IMR-90 (cell line): ENCODE data around the gene ETS1. TPM values are rescaled to one million over a fixed set of nuclear protein-coding genes. Genes with fewer than 3 reads are reported as not detected.

Experiments used
- ATAC-seq: fragments of 200-7000 bp; cut with Tn5 transposase; 2 replicates; pipeline ENCODE4 v1.9.1; 2020; ENCODE audit warnings: low read depth, mild to moderate bottlenecking, moderate library complexity
- BruUV-seq: library from RNA; stranded (reverse); fragments of 400-500 nt; replicated peaks from 2 replicates; lab custom pipeline; 2021; lab: Mats Ljungman, UMichigan
- CTCF ChIA-PET: fragments of 300-600 bp; formaldehyde crosslinking; extraction: SDS; loops from one replicate; lab custom pipeline; 2021; ENCODE audit warnings: antibody characterized with exemption; lab: Yijun Ruan, JAX
- POLR2A ChIA-PET: fragments of 300-600 bp; sonication (Branson Sonifier 250); formaldehyde crosslinking; loops from one replicate; lab custom pipeline; 2022; ENCODE audit warnings: antibody characterized with exemption; ENCODE audit not compliant: unreplicated experiment; lab: Charles Lee
- DNase-seq: peaks from one replicate; pipeline ENCODE4 v3.0.0; 2013
- H2AFZ ChIP-seq: replicated peaks from 2 replicates; pipeline ENCODE3; 2013; ENCODE audit warnings: low read length, mild to moderate bottlenecking; ENCODE audit not compliant: poor library complexity
- H2AK5ac ChIP-seq: 2 replicates; pipeline ENCODE4 v1.6.1; 2013; ENCODE audit warnings: low read depth, low read length, inconsistent platforms
- H2AK9ac ChIP-seq: replicated peaks from 2 replicates; pipeline ENCODE3; 2013; ENCODE audit warnings: mild to moderate bottlenecking, low read depth, low read length, moderate library complexity; ENCODE audit not compliant: poor library complexity
- H2BK120ac ChIP-seq: 2 replicates; pipeline ENCODE4 v1.6.1; 2013; ENCODE audit warnings: low read depth, low read length, inconsistent platforms
- H2BK15ac ChIP-seq: 3 replicates; pipeline ENCODE4 v1.6.1; 2013; ENCODE audit warnings: low read depth, low read length, inconsistent platforms
- H2BK20ac ChIP-seq: 2 replicates; pipeline ENCODE4 v1.6.1; 2013; ENCODE audit warnings: low read depth, mild to moderate bottlenecking, inconsistent platforms, low read length, moderate library complexity
- H2BK5ac ChIP-seq: 2 replicates; pipeline ENCODE4 v1.6.1; 2013; ENCODE audit warnings: mild to moderate bottlenecking, low read depth, low read length, inconsistent platforms; ENCODE audit not compliant: poor library complexity, severe bottlenecking
- H3K14ac ChIP-seq: replicated peaks from 2 replicates; pipeline ENCODE4 v1.6.1; 2013; ENCODE audit warnings: low read depth, low read length, inconsistent platforms
- H3K18ac ChIP-seq: 2 replicates; pipeline ENCODE4 v1.6.1; 2013; ENCODE audit warnings: low read depth, low read length, control low read depth
- H3K23ac ChIP-seq: 2 replicates; pipeline ENCODE4 v1.6.1; 2013; ENCODE audit warnings: low read depth, low read length, inconsistent platforms
- H3K27ac ChIP-seq: 2 replicates; pipeline ENCODE4 v1.5.1; 2013; ENCODE audit warnings: mild to moderate bottlenecking, control low read depth, low read length; ENCODE audit not compliant: insufficient read depth
- H3K27me3 ChIP-seq: 2 replicates; pipeline ENCODE4 v1.6.1; 2013; ENCODE audit warnings: low read length; ENCODE audit not compliant: control insufficient read depth, insufficient read depth
- H3K36me3 ChIP-seq: 2 replicates; pipeline ENCODE4 v1.6.1; 2013; ENCODE audit warnings: low read length, mixed read lengths; ENCODE audit not compliant: control insufficient read depth, insufficient read depth
- H3K4ac ChIP-seq: 2 replicates; pipeline ENCODE4 v1.6.1; 2013; ENCODE audit warnings: low read depth, low read length, inconsistent platforms
- H3K4me1 ChIP-seq: 2 replicates; pipeline ENCODE4 v1.6.1; 2013; ENCODE audit warnings: low read length, mixed read lengths; ENCODE audit not compliant: control insufficient read depth, insufficient read depth
- H3K4me2 ChIP-seq: 2 replicates; pipeline ENCODE4 v1.6.1; 2013; ENCODE audit warnings: low read depth, mild to moderate bottlenecking, control low read depth, low read length, moderate library complexity
- H3K4me3 ChIP-seq: 2 replicates; pipeline ENCODE4 v1.5.1; 2013; ENCODE audit warnings: low read depth, mild to moderate bottlenecking, control low read depth, low read length, moderate library complexity; ENCODE audit not compliant: insufficient read depth
- H3K56ac ChIP-seq: 2 replicates; pipeline ENCODE4 v1.6.1; 2013; ENCODE audit warnings: low read length, inconsistent platforms; ENCODE audit not compliant: insufficient read depth; ENCODE audit errors: extremely low read depth
- H3K79me1 ChIP-seq, 2 experiments: 2 replicates each; pipeline ENCODE4 v1.6.1; 2013; ENCODE audit warnings: low read length in 2 of 2, inconsistent platforms in 1 of 2, low read depth in 1 of 2
- H3K9ac ChIP-seq: 2 replicates; pipeline ENCODE4 v1.6.1; 2013; ENCODE audit warnings: low read depth, low read length, control low read depth
- H3K9me1 ChIP-seq: 2 replicates; pipeline ENCODE4 v1.6.1; 2013; ENCODE audit warnings: low read length, inconsistent platforms; ENCODE audit not compliant: insufficient read depth
- H3K9me3 ChIP-seq: 2 replicates; pipeline ENCODE4 v1.6.1; 2013; ENCODE audit warnings: low read length; ENCODE audit not compliant: control insufficient read depth, insufficient read depth
- H4K20me1 ChIP-seq: 2 replicates; pipeline ENCODE4 v1.6.1; 2013; ENCODE audit warnings: low read length, inconsistent platforms; ENCODE audit not compliant: insufficient read depth
- H4K5ac ChIP-seq: 2 replicates; pipeline ENCODE4 v1.6.1; 2013; ENCODE audit warnings: mild to moderate bottlenecking, low read depth, low read length, control low read depth
- H4K8ac ChIP-seq, 2 experiments: 2 replicates each; pipeline ENCODE4 v1.6.1; 2013; ENCODE audit warnings: low read depth in 2 of 2, low read length in 2 of 2, control low read depth in 1 of 2, inconsistent platforms in 1 of 2
- H4K91ac ChIP-seq: 2 replicates; pipeline ENCODE4 v1.6.1; 2013; ENCODE audit warnings: low read depth, low read length, inconsistent platforms; ENCODE audit not compliant: insufficient read depth
- BHLHE40 ChIP-seq: fragments of 150-350 bp; IDR thresholded peaks from 2 replicates; pipeline ENCODE4 v1.6.1; 2016; ENCODE audit warnings: mild to moderate bottlenecking, low read depth, low read length
- CEBPB ChIP-seq: IDR thresholded peaks from 2 replicates; pipeline ENCODE4 v1.6.1; 2012; ENCODE audit warnings: low read depth, low read length, improper control_type of control experiment
- CHD1 ChIP-seq: IDR thresholded peaks from 2 replicates; pipeline ENCODE4 v1.6.1; 2012; ENCODE audit warnings: low read depth, low read length, improper control_type of control experiment
- CTCF ChIP-seq: conservative IDR thresholded peaks from 2 replicates; pipeline ENCODE4 v1.5.1; 2012; ENCODE audit warnings: mild to moderate bottlenecking, low read depth, low read length, improper control_type of control experiment
- ELK1 ChIP-seq: fragments of 150-350 bp; IDR thresholded peaks from 2 replicates; pipeline ENCODE4 v1.6.1; 2016; ENCODE audit warnings: low read depth, mild to moderate bottlenecking, low read length, moderate library complexity, borderline replicate concordance
- FOS ChIP-seq: fragments of 150-350 bp; IDR thresholded peaks from 2 replicates; pipeline ENCODE4 v1.6.1; 2016; ENCODE audit warnings: low read depth, low read length
- MAFK ChIP-seq: IDR thresholded peaks from 2 replicates; pipeline ENCODE4 v1.6.1; 2012; ENCODE audit warnings: low read depth, low read length, improper control_type of control experiment
- MAZ ChIP-seq: IDR thresholded peaks from 2 replicates; pipeline ENCODE4 v1.6.1; 2012; ENCODE audit warnings: low read depth, mild to moderate bottlenecking, low read length, improper control_type of control experiment, moderate library complexity, borderline replicate concordance
- MXI1 ChIP-seq: IDR thresholded peaks from 2 replicates; pipeline ENCODE4 v1.6.1; 2012; ENCODE audit warnings: low read depth, mild to moderate bottlenecking, low read length, moderate library complexity, borderline replicate concordance
- NFE2L2 ChIP-seq: fragments of 150-350 bp; IDR thresholded peaks from 2 replicates; pipeline ENCODE4 v1.6.1; 2016; ENCODE audit warnings: low read depth, mild to moderate bottlenecking, low read length
- POLR2A ChIP-seq: IDR thresholded peaks from 2 replicates; pipeline ENCODE4 v1.6.1; 2012; ENCODE audit warnings: mild to moderate bottlenecking, low read depth, low read length
- RAD21 ChIP-seq: IDR thresholded peaks from 2 replicates; pipeline ENCODE4 v1.6.1; 2012; ENCODE audit warnings: low read length, improper control_type of control experiment
- RCOR1 ChIP-seq: IDR thresholded peaks from 2 replicates; pipeline ENCODE4 v1.6.1; 2012; ENCODE audit warnings: mild to moderate bottlenecking, low read length, improper control_type of control experiment; ENCODE audit not compliant: insufficient replicate concordance
- RFX5 ChIP-seq: IDR thresholded peaks from 2 replicates; pipeline ENCODE4 v1.8.0; 2012; ENCODE audit warnings: low read depth, mild to moderate bottlenecking, low read length, moderate library complexity
- SMC3 ChIP-seq: fragments of 150-350 bp; IDR thresholded peaks from 2 replicates; pipeline ENCODE4 v1.6.1; 2016; ENCODE audit warnings: low read depth, mild to moderate bottlenecking, antibody characterized with exemption, low read length, moderate library complexity
- USF2 ChIP-seq: fragments of 150-350 bp; IDR thresholded peaks from 2 replicates; pipeline ENCODE4 v1.6.1; 2017; ENCODE audit warnings: mild to moderate bottlenecking, antibody characterized with exemption, low read length, low read depth
- WGBS, 2 experiments: methylation state at CpG; one replicate each; pipeline versions ENCODE4 v1.1.5 to v1.1.7; 2013; ENCODE audit warnings: missing lambda C conversion rate in 2 of 2; ENCODE audit not compliant: insufficient read length in 1 of 2; ENCODE audit errors: extremely low coverage in 2 of 2; 5-methylcytosine and 5-hydroxymethylcytosine counted together
- dilution Hi-C: fragments of 300-500 bp; cut with HindIII; formaldehyde crosslinking; loops from one replicate; pipeline ENCODE4 v1.14.3; 2018; ENCODE audit warnings: low sequenced_read_pairs; ENCODE audit not compliant: unreplicated experiment
- in situ Hi-C: fragments of 300-500 bp; cut with MboI; formaldehyde crosslinking; loops from 3 replicates; pipeline ENCODE4 v1.14.3; 2019; ENCODE audit warnings: low sequenced_read_pairs, inconsistent platforms, mixed read lengths
- intact Hi-C: fragments of 100-400 bp; cut with micrococcal nuclease; formaldehyde crosslinking; loops from 2 replicates; pipeline ENCODE4 v1.10.0; 2022
- polyA plus RNA-seq, 3 experiments: library from polyadenylated mRNA; depleted of rRNA; stranded (reverse); fragments of >200 nt; gene quantifications; 2 replicates each; pipeline ENCODE4 v1.2.3, GENCODE V29; 2012; ENCODE audit warnings: low replicate concordance in 1 of 3
- total RNA-seq: library from RNA; depleted of rRNA; stranded (reverse); fragments of >200 nt; gene quantifications from 2 replicates; pipeline ENCODE4 v1.2.3, GENCODE V29; 2012

The ETS1 gene
- total and polyA plus RNA-seq, 2 of the 4 experiments (the other 2 are of a cell fraction) = 41.2 to 56.3 TPM

- Histone ChIP-seq H2BK20ac (no peak overlapping the region), H2AK9ac (no peak overlapping the region), H3K4me2 (no peak overlapping the region), H3K56ac (no peak overlapping the region), H3K23ac (no peak overlapping the region), H2BK15ac (no peak overlapping the region), H3K9me3 (no peaks in the 10 kb centered on the region), H4K91ac (no peak overlapping the region), H3K9ac (no peak overlapping the region), H4K20me1 (no peaks in the 10 kb centered on the region), H3K4me3 (no peak overlapping the region), H3K27ac (no peak overlapping the region), H4K5ac (no peak overlapping the region), H3K4me1 (peaks cover 22% of the 10 kb centered on the region), H2BK5ac (no peak overlapping the region), H3K36me3 (peaks cover 19% of the 10 kb centered on the region), H2BK120ac (no peak overlapping the region), H3K79me1 (peaks cover 28 to 54% of the 10 kb centered on the region in 2 experiments), H3K27me3 (no peaks in the 10 kb centered on the region), H2AK5ac (peak overlapping the region; percentile 17; the same call in 1 of the 2 replicates), H3K9me1 (peaks cover 33% of the 10 kb centered on the region), H3K14ac (no peak overlapping the region), H3K18ac (no peak overlapping the region), H2AFZ (no peak overlapping the region), H3K4ac (peak overlapping the region; percentile 33), H4K8ac (peak overlapping the region in 1 of 2 experiments; percentile 6; a peak in 1 of 4 replicates)
- BruUV-seq = no TSS peak
- no peak for ATAC-seq
- dilution Hi-C loops = no loop called here
- no CpG with 5 or more reads among the region's 5 CpGs for WGBS, 2 experiments
- CTCF ChIA-PET = no interaction called here
- in situ Hi-C loops = loop anchor here (5.0 kb wide), 1 partner anchor 163 kb away; no protein-coding TSS in a partner anchor
- DNase-seq = no peak
- POLR2A ChIA-PET = no interaction called here
- intact Hi-C loops = no loop called here
- TF ChIP-seq BHLHE40 = no peak
- TF ChIP-seq CHD1 = no peak
- TF ChIP-seq RAD21 = no peak
- no peak for TF ChIP-seq USF2
- TF ChIP-seq MAFK = no peak
- TF ChIP-seq CEBPB = no peak
- TF ChIP-seq MXI1 = no peak
- no peak for TF ChIP-seq POLR2A
- no peak for TF ChIP-seq SMC3
- no peak for TF ChIP-seq FOS
- TF ChIP-seq NFE2L2 = no peak
- TF ChIP-seq CTCF = no peak
- no peak for TF ChIP-seq ELK1
- TF ChIP-seq MAZ = no peak
- no peak for TF ChIP-seq RFX5
- no peak for TF ChIP-seq RCOR1
Measured at GRCh38 chr11:128455766-128456165, 131.6 kb downstream of the ETS1 start.
